HepG2 (cell line): ENCODE data around the gene CEP131. TPM values are rescaled to one million over a fixed set of nuclear protein-coding genes. Genes with fewer than 3 reads are reported as not detected.

Experiments
- CBX2 ChIP-seq, 2 experiments: fragments of 200-600 bp in 1 of 2; sonication (generic); formaldehyde crosslinking in 1 of 2; IDR thresholded peaks; 2 replicates each; pipeline versions ENCODE4 v1.7.0 to v1.8.1; 2018 to 2022; ENCODE audit warnings: low read depth in 2 of 2, low read length in 1 of 2, mild to moderate bottlenecking in 1 of 2, missing genetic modification reagents in 1 of 2
- CEBPZ ChIP-seq: IDR thresholded peaks from 2 replicates; pipeline ENCODE4 v1.6.1; 2012; ENCODE audit warnings: low read length, improper control_type of control experiment
- FOXJ3 ChIP-seq: sonication (generic); formaldehyde crosslinking; IDR thresholded peaks from 2 replicates; pipeline ENCODE4 v1.4.0; 2020; ENCODE audit warnings: missing genetic modification reagents, mild to moderate bottlenecking, borderline replicate concordance
- HBP1 ChIP-seq: IDR thresholded peaks from 2 replicates; pipeline ENCODE4 v1.6.1; 2016; ENCODE audit warnings: low read depth, control low read depth
- KDM1A ChIP-seq: IDR thresholded peaks from 2 replicates; pipeline ENCODE4 v1.6.1; 2016; ENCODE audit warnings: missing compliant biosample characterization
- KDM3A ChIP-seq: IDR thresholded peaks from 2 replicates; pipeline ENCODE4 v1.6.1; 2018; ENCODE audit warnings: low read depth, missing compliant biosample characterization
- MAFK ChIP-seq, 2 experiments: IDR thresholded peaks in 1 of 2; conservative IDR thresholded peaks in 1 of 2; 2 replicates each; pipeline ENCODE4 v1.6.1; 2011; ENCODE audit warnings: improper control_type of control experiment in 2 of 2, low read length in 2 of 2
- NKX3-1 ChIP-seq: sonication (generic); formaldehyde crosslinking; IDR thresholded peaks from 2 replicates; pipeline ENCODE4 v1.5.0; 2020; ENCODE audit warnings: missing genetic modification reagents
- SIX4 ChIP-seq: sonication (generic); formaldehyde crosslinking; IDR thresholded peaks from 2 replicates; pipeline ENCODE4 v1.4.0; 2020; ENCODE audit warnings: missing genetic modification reagents
- TERF1 ChIP-seq: sonication (generic); formaldehyde crosslinking; IDR thresholded peaks from 2 replicates; pipeline ENCODE4 v1.8.0; 2022; ENCODE audit warnings: mild to moderate bottlenecking, missing genetic modification reagents, moderate library complexity
- TOE1 ChIP-seq: sonication (generic); formaldehyde crosslinking; IDR thresholded peaks from 2 replicates; pipeline ENCODE4 v1.4.0; 2020; ENCODE audit warnings: mild to moderate bottlenecking, missing genetic modification reagents
- ZBED4 ChIP-seq: sonication (generic); formaldehyde crosslinking; IDR thresholded peaks from 2 replicates; pipeline ENCODE4 v1.4.0; 2020; ENCODE audit warnings: missing genetic modification reagents, borderline replicate concordance
- ZNF274 ChIP-seq: sonication (generic); formaldehyde crosslinking; IDR thresholded peaks from 2 replicates; pipeline ENCODE4 v1.5.1; 2020; ENCODE audit warnings: mild to moderate bottlenecking, missing genetic modification reagents
- ZNF512B ChIP-seq: sonication (generic); formaldehyde crosslinking; IDR thresholded peaks from 2 replicates; pipeline ENCODE4 v1.5.1; 2020; ENCODE audit warnings: missing genetic modification reagents, mild to moderate bottlenecking, borderline replicate concordance
- ZNF768 ChIP-seq: sonication (generic); formaldehyde crosslinking; IDR thresholded peaks from 2 replicates; pipeline ENCODE4 v1.4.0; 2020; ENCODE audit warnings: missing genetic modification reagents
- polyA plus RNA-seq, 8 experiments: library from polyadenylated mRNA; depleted of rRNA in 3 of 8; stranded (reverse) in 7 of 8; unstranded in 1 of 8; fragments of >200 nt; fragmentation: Illumina TruSeq in 4 of 8; extraction: Trizol in 4 of 8; gene quantifications; 2 replicates each; pipeline versions ENCODE4 v1.2.1 to v1.2.3, GENCODE V29; 2011 to 2016; ENCODE audit warnings: low read depth in 4 of 8, missing spikeins in 1 of 8, mixed read lengths in 1 of 8; ENCODE audit not compliant: insufficient read depth in 1 of 8
- total RNA-seq, 5 experiments: library from RNA; depleted of rRNA; stranded (reverse); fragments of >200 nt; fragmentation: Illumina TruSeq; extraction: Trizol; gene quantifications; 2 replicates each; pipeline ENCODE4 v1.2.3, GENCODE V29; 2016; ENCODE audit warnings: low read depth in 1 of 5

The CEP131 gene
- total and polyA plus RNA-seq, 2 of the 13 experiments (the other 11 are each of a cell fraction or from before 2014, with no cell fraction given) = 5.0 to 16.8 TPM

- TF ChIP-seq HBP1 (CRISPR knock-in tag) = 0 out of 2 replicates have a peak, but pooled peaks have one; percentile 50
- no peak; the same call in 1 of the 2 replicates for TF ChIP-seq KDM3A (CRISPR knock-in tag)
- no peak for TF ChIP-seq CBX2 (IDR thresholded peaks at IDR 0.05; ENCODE audit: low read depth, low read length)
- TF ChIP-seq CBX2 (CRISPR knock-in tag; IDR thresholded peaks at IDR 0.05; ENCODE audit: low read depth) = no peak
- peak; percentile 49; the same call in 1 of the 2 replicates for TF ChIP-seq ZBED4 (CRISPR knock-in tag)
- TF ChIP-seq FOXJ3 (CRISPR knock-in tag) = peak; percentile 73; the same call in 1 of the 2 replicates
- peak; percentile 46; the same call in 1 of the 2 replicates for TF ChIP-seq TOE1
- peak; percentile 94 for TF ChIP-seq ZNF512B (CRISPR knock-in tag)
- no peak for TF ChIP-seq KDM1A (CRISPR knock-in tag)
- no peak for TF ChIP-seq TERF1
- TF ChIP-seq NKX3-1 (CRISPR knock-in tag) = peak; percentile 58; the same call in 1 of the 2 replicates
- TF ChIP-seq CEBPZ = no peak
- peak; percentile 99 for TF ChIP-seq ZNF274 (CRISPR knock-in tag)
- no peak for TF ChIP-seq MAFK (conservative IDR thresholded peaks at IDR 0.05 in 1 of 2, IDR thresholded peaks at IDR 0.05 in 1 of 2; ENCODE audit: low read length in 2 of 2)
- TF ChIP-seq SIX4 (CRISPR knock-in tag) = 0 out of 2 replicates have a peak, but pooled peaks have one; percentile 26
- TF ChIP-seq ZNF768 (CRISPR knock-in tag) = peak; percentile 79
These were observed 57.3 kb downstream of the CEP131 start, which contains the start of gene PVALEF (continued) for GRCh38 chr17:81165246-81166032.
